Fibroblast of mammary gland (primary cell): ENCODE results near the gene AKT2.

Experiments
- DNase-seq: peaks from one replicate; pipeline ENCODE4 v3.0.0-alpha.2; 2010; ENCODE audit warnings: low read depth
- H3K4me3 ChIP-seq: 2 replicates; pipeline ENCODE4 v1.5.1; 2011; ENCODE audit warnings: low read depth, mild to moderate bottlenecking, low read length, moderate library complexity; ENCODE audit not compliant: control insufficient read depth
- TF ChIP-seq, protein P1 (sequence below): conservative IDR thresholded peaks from 2 replicates; pipeline ENCODE4 v1.5.1; 2011; ENCODE audit warnings: low read depth, low read length, inconsistent platforms; ENCODE audit not compliant: control insufficient read depth, insufficient read depth

The AKT2 gene

DNA sequence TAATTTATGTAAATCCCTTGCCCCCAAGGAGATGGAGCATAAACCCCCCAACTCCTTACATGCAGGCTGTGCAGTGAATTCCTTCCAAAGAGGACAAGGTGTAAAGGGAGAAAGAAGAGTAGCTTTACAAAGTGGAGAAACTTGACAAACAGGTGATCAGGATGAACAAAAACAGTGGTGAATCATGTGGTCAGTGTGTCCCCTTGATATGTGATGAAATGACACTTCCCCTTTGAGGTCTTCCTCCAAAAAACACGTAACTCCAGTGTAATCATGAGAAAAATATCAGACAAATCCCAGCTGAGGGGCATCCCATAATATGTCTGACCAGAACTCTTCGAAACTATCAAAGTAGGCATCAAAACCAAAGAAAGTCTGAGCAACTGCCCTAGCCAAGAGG, 29.5 kb upstream of the AKT2 start:
- TF ChIP-seq, protein P1, sequence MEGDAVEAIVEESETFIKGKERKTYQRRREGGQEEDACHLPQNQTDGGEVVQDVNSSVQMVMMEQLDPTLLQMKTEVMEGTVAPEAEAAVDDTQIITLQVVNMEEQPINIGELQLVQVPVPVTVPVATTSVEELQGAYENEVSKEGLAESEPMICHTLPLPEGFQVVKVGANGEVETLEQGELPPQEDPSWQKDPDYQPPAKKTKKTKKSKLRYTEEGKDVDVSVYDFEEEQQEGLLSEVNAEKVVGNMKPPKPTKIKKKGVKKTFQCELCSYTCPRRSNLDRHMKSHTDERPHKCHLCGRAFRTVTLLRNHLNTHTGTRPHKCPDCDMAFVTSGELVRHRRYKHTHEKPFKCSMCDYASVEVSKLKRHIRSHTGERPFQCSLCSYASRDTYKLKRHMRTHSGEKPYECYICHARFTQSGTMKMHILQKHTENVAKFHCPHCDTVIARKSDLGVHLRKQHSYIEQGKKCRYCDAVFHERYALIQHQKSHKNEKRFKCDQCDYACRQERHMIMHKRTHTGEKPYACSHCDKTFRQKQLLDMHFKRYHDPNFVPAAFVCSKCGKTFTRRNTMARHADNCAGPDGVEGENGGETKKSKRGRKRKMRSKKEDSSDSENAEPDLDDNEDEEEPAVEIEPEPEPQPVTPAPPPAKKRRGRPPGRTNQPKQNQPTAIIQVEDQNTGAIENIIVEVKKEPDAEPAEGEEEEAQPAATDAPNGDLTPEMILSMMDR, result no peak
- no peak for DNase-seq
- H3K4me3 ChIP-seq, result no peak overlapping the region

- no peak for DNase-seq
- TF ChIP-seq, protein P1, result no peak
- H3K4me3 ChIP-seq, result no peak overlapping the region
Observed at GRCh38 chr19:40313229-40313983, 28.3 kb upstream of the AKT2 start.

GRCh38 chr19:40312533-40312932, 27.4 kb upstream of the AKT2 start:
- no peak for DNase-seq
- TF ChIP-seq, protein P1, result no peak
- no peak overlapping the region for H3K4me3 ChIP-seq

- H3K4me3 ChIP-seq, result no peak overlapping the region
- no peak for DNase-seq
- TF ChIP-seq, protein P1, result no peak
Observed at GRCh38 chr19:40309666-40310065, 24.5 kb upstream of the AKT2 start.

DNA sequence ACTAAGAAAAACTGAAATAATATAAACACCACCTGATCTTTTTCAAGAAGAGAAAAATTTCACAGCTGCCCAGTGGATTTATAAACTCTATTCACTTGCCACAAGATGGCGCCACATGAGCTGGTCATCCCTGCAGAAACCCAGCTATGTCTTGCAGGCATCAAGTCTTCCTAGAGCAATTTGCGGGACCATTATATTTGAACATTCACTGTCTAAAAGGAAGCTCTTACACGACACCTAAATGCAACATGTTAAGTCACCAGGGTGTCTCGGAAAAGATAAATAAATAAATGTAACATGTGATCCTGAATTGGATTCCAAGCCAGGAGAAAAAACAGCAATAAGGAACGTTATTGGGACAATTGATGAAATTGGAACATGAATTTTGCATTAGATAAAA, 20.3 kb upstream of the AKT2 start:
- peak; percentile 90 for DNase-seq
- TF ChIP-seq, protein P1, result peak; percentile 76

GRCh38 chr19:40304306-40304705, 19.2 kb upstream of the AKT2 start:
- TF ChIP-seq, protein P1, result no peak
- peak; percentile 67 for DNase-seq
- H3K4me3 ChIP-seq, result no peak overlapping the region

More for the DNA sequence above, 20.3 kb upstream of the AKT2 start:
- no peak overlapping the region for H3K4me3 ChIP-seq
